ENCODE results near the gene GPM6B.

- no peak for TF ChIP-seq EP300 (IDR thresholded peaks at IDR 0.05)
- TF ChIP-seq POLR2A (IDR thresholded peaks at IDR 0.05): no peak
- TF ChIP-seq CTCF (IDR thresholded peaks at IDR 0.05): no peak
Measured at GRCh38 chrX:13741695-13742094, 75.2 kb downstream of the GPM6B start.

Measured in tibial nerve (tissue), 4 donors.